Loucy (cell line): ENCODE measurements around the gene EXOSC7.

Experiments
- H2AFZ ChIP-seq: fragments of 200-600 bp; sonication (generic); 2 replicates; pipeline ENCODE4 v1.6.0; 2016; ENCODE audit warnings: antibody characterized with exemption, mild to moderate bottlenecking, low read length, moderate library complexity
- H3F3A ChIP-seq: fragments of 200-600 bp; 2 replicates; pipeline ENCODE4 v1.6.0; 2016; ENCODE audit warnings: antibody characterized with exemption, low read depth, mild to moderate bottlenecking
- H3K27me3 ChIP-seq: fragments of 200-600 bp; sonication (generic); 2 replicates; pipeline ENCODE4 v1.6.1; 2014; ENCODE audit warnings: low read length, mild to moderate bottlenecking; ENCODE audit not compliant: insufficient read depth, poor library complexity, severe bottlenecking
- H3K36me3 ChIP-seq: fragments of 200-600 bp; sonication (generic); 2 replicates; pipeline ENCODE4 v1.6.1; 2016; ENCODE audit warnings: low read length; ENCODE audit not compliant: insufficient read depth
- H3K4me1 ChIP-seq: fragments of 200-600 bp; sonication (generic); 2 replicates; pipeline ENCODE4 v1.5.1; 2014; ENCODE audit warnings: low read length, mild to moderate bottlenecking; ENCODE audit not compliant: insufficient read depth, poor library complexity, severe bottlenecking
- H3K4me2 ChIP-seq: fragments of 200-600 bp; sonication (generic); 2 replicates; pipeline ENCODE4 v1.6.0; 2014; ENCODE audit warnings: antibody characterized with exemption, low read length, low read depth, mild to moderate bottlenecking; ENCODE audit not compliant: poor library complexity, severe bottlenecking
- H3K4me3 ChIP-seq: fragments of 200-600 bp; sonication (generic); 2 replicates; pipeline ENCODE4 v1.5.1; 2014; ENCODE audit warnings: low read length, mild to moderate bottlenecking, mixed read lengths; ENCODE audit not compliant: poor library complexity, severe bottlenecking
- H3K79me2 ChIP-seq: fragments of 200-600 bp; sonication (generic); 2 replicates; pipeline ENCODE4 v1.6.1; 2014; ENCODE audit warnings: low read length; ENCODE audit not compliant: insufficient read depth
- H3K9ac ChIP-seq: fragments of 200-600 bp; sonication (generic); 2 replicates; pipeline ENCODE4 v1.6.0; 2014; ENCODE audit warnings: mild to moderate bottlenecking, low read depth, low read length, moderate library complexity; ENCODE audit not compliant: poor library complexity, severe bottlenecking
- H3K9me2 ChIP-seq: fragments of 200-600 bp; sonication (generic); replicated peaks from 2 replicates; pipeline ENCODE4 v1.6.1; 2016; ENCODE audit warnings: low read depth, low read length, mixed read lengths
- H3K9me3 ChIP-seq: fragments of 200-600 bp; sonication (generic); 2 replicates; pipeline ENCODE4 v1.6.1; 2014; ENCODE audit warnings: mild to moderate bottlenecking, antibody characterized with exemption, low read length, low read depth; ENCODE audit not compliant: insufficient read depth
- H4K20me1 ChIP-seq: fragments of 200-600 bp; sonication (generic); 2 replicates; pipeline ENCODE4 v1.6.0; 2014; ENCODE audit warnings: antibody characterized with exemption, low read length, mild to moderate bottlenecking; ENCODE audit not compliant: insufficient read depth, poor library complexity, severe bottlenecking
- EZH2phosphoT487 ChIP-seq: fragments of 200-600 bp; IDR thresholded peaks from 2 replicates; pipeline ENCODE4 v1.6.1; 2018; ENCODE audit warnings: antibody characterized with exemption, mild to moderate bottlenecking, moderate library complexity, borderline replicate concordance
- TF ChIP-seq, protein P1 (sequence below): fragments of 200-600 bp; sonication (generic); conservative IDR thresholded peaks from 2 replicates; pipeline ENCODE4 v1.5.1; 2014; ENCODE audit warnings: mild to moderate bottlenecking, antibody characterized with exemption, low read length

Gene EXOSC7

GRCh38 chr3:45059132-45059531, 83.1 kb downstream of the EXOSC7 start:
- Histone ChIP-seq H3K36me3 (no peaks in the 10 kb centered on the region), H3K4me1 (no peaks in the 10 kb centered on the region), H2AFZ (no peak overlapping the region), H3F3A (no peaks in the 10 kb centered on the region), H3K9me3 (no peaks in the 10 kb centered on the region), H3K9me2 (no peaks in the 10 kb centered on the region), H3K4me3 (no peak overlapping the region), H3K4me2 (no peak overlapping the region), H4K20me1 (no peaks in the 10 kb centered on the region), H3K9ac (no peak overlapping the region), H3K27me3 (no peaks in the 10 kb centered on the region), H3K79me2 (no peaks in the 10 kb centered on the region)
- TF ChIP-seq EZH2phosphoT487, result no peak
- TF ChIP-seq, protein P1, sequence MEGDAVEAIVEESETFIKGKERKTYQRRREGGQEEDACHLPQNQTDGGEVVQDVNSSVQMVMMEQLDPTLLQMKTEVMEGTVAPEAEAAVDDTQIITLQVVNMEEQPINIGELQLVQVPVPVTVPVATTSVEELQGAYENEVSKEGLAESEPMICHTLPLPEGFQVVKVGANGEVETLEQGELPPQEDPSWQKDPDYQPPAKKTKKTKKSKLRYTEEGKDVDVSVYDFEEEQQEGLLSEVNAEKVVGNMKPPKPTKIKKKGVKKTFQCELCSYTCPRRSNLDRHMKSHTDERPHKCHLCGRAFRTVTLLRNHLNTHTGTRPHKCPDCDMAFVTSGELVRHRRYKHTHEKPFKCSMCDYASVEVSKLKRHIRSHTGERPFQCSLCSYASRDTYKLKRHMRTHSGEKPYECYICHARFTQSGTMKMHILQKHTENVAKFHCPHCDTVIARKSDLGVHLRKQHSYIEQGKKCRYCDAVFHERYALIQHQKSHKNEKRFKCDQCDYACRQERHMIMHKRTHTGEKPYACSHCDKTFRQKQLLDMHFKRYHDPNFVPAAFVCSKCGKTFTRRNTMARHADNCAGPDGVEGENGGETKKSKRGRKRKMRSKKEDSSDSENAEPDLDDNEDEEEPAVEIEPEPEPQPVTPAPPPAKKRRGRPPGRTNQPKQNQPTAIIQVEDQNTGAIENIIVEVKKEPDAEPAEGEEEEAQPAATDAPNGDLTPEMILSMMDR, result no peak

DNA sequence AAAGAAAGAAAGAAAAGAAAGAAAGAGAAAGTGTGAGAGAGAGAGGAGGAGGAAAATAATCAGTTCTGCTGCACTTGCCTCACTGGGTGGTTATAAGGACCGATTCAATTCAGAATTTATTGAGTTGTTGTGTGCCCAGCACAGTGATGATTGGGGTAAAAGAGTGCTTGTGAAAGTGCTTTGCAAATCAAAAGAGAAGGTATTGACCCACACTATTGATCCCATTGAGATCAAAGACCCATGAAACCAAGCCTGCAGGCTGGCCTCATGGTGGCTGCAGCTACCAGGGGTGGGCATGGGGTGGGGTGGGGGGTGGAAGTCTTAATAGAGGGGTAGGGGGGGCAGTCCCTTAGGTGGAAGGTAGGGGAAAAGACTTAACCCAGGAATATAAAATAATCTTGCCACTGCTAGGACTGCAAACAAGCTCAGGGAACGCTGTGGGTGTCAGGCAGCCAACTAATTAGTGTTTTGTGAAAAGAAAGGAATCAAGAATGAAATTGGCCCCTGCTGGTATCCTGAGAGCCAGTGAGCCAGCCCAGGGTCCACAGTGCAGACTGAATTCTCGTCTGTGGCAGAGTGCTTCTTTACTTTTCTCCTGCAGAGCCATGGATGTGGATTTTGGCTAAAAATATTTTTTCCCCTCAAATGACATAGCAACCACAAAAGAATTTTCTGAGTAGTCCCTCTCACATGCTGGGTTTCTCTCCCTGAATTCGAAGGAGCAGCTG, 84.3 kb downstream of the EXOSC7 start:
- Histone ChIP-seq H3K4me3 (no peak overlapping the region), H3K36me3 (no peaks in the 10 kb centered on the region), H3K9me3 (no peaks in the 10 kb centered on the region), H2AFZ (no peak overlapping the region), H3K4me2 (no peak overlapping the region), H4K20me1 (no peaks in the 10 kb centered on the region), H3K79me2 (no peaks in the 10 kb centered on the region), H3K9me2 (no peaks in the 10 kb centered on the region), H3K9ac (no peak overlapping the region), H3K27me3 (no peaks in the 10 kb centered on the region), H3F3A (no peaks in the 10 kb centered on the region), H3K4me1 (peaks cover 5% of the 10 kb centered on the region)
- no peak for TF ChIP-seq EZH2phosphoT487
- TF ChIP-seq, protein P1, result no peak
